ENCODE measurements around the gene TYMS.
A peak's percentile ranks its signal among the peaks of the same experiment; 100 is the strongest.

TYMS gene

DNA sequence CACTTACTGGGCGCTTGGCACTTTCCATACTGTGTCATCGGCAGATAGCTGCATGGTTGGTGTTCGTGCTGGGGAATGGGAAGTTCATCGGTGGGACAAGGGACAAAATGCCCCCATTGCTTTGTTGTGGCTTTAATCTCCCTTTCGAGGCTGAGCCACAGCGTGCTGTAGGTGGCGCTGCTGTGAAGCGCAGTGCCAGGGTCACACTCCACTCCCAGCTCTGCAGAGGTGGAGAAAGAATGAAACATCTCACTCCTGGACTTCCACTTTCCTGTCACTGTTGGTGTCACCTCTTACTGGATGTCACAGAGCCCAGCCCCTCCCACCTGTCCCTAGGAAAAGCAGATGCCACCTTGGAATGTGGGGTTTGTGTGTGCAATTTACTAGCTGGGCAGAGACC, 8.7 kb downstream of the TYMS start:
- DNase-seq (ENCODE audit: low read depth, low spot score), result no peak
- no peak overlapping the region for H3K4me3 ChIP-seq (ENCODE audit: low read depth, low read length)
- in situ Hi-C loops (cut with HindIII; ENCODE audit: low sequenced_read_pairs), result no loop called here
- TF ChIP-seq, protein P1, sequence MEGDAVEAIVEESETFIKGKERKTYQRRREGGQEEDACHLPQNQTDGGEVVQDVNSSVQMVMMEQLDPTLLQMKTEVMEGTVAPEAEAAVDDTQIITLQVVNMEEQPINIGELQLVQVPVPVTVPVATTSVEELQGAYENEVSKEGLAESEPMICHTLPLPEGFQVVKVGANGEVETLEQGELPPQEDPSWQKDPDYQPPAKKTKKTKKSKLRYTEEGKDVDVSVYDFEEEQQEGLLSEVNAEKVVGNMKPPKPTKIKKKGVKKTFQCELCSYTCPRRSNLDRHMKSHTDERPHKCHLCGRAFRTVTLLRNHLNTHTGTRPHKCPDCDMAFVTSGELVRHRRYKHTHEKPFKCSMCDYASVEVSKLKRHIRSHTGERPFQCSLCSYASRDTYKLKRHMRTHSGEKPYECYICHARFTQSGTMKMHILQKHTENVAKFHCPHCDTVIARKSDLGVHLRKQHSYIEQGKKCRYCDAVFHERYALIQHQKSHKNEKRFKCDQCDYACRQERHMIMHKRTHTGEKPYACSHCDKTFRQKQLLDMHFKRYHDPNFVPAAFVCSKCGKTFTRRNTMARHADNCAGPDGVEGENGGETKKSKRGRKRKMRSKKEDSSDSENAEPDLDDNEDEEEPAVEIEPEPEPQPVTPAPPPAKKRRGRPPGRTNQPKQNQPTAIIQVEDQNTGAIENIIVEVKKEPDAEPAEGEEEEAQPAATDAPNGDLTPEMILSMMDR (IDR thresholded peaks at IDR 0.05; ENCODE audit: low read depth, low read length), result peak; percentile 42

DNA sequence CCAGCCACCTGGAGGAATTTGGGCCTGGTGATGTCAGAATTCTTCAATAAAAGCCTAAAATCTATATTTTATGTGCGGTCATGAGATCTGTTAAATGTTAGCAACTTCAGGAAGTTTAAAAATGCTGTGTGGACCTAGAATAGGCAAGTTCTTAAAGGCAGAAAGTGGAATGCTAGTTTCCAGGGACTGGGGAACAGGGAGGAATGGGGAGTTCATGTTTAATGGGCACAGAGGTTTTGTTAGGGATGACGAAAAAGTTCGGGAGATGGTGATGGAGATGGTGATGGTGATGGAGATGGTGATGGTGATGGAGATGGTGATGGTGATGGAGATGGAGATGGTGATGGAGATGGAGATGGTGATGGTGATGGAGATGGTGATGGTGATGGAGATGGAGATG, 9.2 kb downstream of the TYMS start:
- DNase-seq (ENCODE audit: low read depth, low spot score), result no peak
- H3K4me3 ChIP-seq (ENCODE audit: low read depth, low read length), result no peak overlapping the region
- TF ChIP-seq, protein P1 (IDR thresholded peaks at IDR 0.05; ENCODE audit: low read depth, low read length), result no peak
- in situ Hi-C loops (cut with HindIII; ENCODE audit: low sequenced_read_pairs), result no loop called here

DNA sequence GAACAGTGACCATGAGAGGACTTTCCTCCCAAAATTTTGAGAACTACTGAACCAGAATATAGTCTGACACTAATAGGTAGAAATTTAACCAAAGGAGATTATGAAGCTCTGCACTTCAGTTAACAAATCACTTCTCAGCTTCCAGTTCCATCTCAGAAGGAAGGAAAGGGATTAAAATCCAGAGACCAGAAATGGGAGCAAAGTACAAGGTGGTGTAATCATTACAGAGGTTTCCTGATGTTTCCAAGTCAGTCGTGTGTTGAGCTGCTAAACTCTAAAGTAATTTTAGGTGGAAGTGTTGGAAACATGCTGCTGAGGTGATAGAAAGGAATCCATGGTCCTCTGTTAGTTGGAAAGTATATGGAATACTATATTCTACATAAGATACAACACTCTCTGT, 10.8 kb downstream of the TYMS start:
- DNase-seq (ENCODE audit: low read depth, low spot score), result no peak
- in situ Hi-C loops (cut with HindIII; ENCODE audit: low sequenced_read_pairs), result no loop called here
- TF ChIP-seq, protein P1 (IDR thresholded peaks at IDR 0.05; ENCODE audit: low read depth, low read length), result no peak
- no peak overlapping the region for H3K4me3 ChIP-seq (ENCODE audit: low read depth, low read length)

DNA sequence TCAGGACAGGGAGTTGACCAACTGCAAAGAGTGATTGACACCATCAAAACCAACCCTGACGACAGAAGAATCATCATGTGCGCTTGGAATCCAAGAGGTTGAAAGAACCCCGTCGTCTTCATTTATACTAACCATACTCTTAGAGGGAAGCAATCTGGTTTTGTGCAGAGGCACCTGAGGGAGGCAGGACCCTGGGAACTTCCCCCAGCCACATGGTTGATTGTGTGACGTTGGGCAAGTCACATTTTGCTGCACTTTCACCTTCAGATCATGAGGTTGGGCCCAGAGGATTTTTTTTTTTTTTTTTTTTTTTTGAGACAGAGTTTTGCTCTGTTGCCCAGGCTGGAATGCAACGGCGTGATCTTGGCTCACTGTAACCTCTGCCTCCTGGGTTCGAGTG, 11.6 kb downstream of the TYMS start:
- DNase-seq (ENCODE audit: low read depth, low spot score), result no peak
- TF ChIP-seq, protein P1 (IDR thresholded peaks at IDR 0.05; ENCODE audit: low read depth, low read length), result no peak
- no peak overlapping the region for H3K4me3 ChIP-seq (ENCODE audit: low read depth, low read length)
- in situ Hi-C loops (cut with HindIII; ENCODE audit: low sequenced_read_pairs), result no loop called here

DNA sequence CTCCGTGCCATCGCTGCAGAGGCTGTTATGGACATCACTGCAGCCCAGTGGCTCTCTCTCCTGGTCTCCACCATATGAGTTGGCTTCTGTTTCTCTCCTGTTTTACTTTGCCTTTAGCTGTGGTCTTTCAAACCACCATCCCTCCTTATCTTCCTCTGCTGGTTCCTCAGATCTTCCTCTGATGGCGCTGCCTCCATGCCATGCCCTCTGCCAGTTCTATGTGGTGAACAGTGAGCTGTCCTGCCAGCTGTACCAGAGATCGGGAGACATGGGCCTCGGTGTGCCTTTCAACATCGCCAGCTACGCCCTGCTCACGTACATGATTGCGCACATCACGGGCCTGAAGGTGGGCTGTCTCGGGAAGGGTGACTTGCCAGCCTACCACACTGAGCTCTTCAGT, 13.1 kb downstream of the TYMS start:
- H3K4me3 ChIP-seq (ENCODE audit: low read depth, low read length), result no peak overlapping the region
- in situ Hi-C loops (cut with HindIII; ENCODE audit: low sequenced_read_pairs), result no loop called here
- DNase-seq (ENCODE audit: low read depth, low spot score), result no peak
- TF ChIP-seq, protein P1 (IDR thresholded peaks at IDR 0.05; ENCODE audit: low read depth, low read length), result no peak

DNA sequence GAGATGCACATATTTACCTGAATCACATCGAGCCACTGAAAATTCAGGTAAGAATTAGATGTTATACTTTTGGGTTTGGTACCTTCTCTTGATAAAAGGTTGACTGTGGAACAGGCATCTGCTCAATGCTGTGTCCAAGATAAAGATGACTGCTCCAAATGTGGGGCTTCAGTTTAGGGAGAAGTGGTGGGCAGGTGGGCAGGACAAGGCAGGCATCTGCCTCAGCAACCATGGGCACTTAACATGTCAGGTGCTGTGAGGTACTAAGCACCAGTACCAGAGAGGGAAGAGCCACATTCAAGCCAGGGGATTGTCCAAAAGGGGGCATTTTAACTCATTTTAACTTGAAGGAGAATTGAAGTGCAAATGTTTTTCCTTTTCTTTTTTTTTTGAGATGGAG, 14.0 kb downstream of the TYMS start:
- in situ Hi-C loops (cut with HindIII; ENCODE audit: low sequenced_read_pairs), result no loop called here
- DNase-seq (ENCODE audit: low read depth, low spot score), result no peak
- TF ChIP-seq, protein P1 (IDR thresholded peaks at IDR 0.05; ENCODE audit: low read depth, low read length), result no peak
- H3K4me3 ChIP-seq (ENCODE audit: low read depth, low read length), result no peak overlapping the region

DNA sequence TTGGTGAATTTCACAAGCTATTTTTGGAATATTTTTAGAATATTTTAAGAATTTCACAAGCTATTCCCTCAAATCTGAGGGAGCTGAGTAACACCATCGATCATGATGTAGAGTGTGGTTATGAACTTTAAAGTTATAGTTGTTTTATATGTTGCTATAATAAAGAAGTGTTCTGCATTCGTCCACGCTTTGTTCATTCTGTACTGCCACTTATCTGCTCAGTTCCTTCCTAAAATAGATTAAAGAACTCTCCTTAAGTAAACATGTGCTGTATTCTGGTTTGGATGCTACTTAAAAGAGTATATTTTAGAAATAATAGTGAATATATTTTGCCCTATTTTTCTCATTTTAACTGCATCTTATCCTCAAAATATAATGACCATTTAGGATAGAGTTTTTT, 15.9 kb downstream of the TYMS start:
- in situ Hi-C loops (cut with HindIII; ENCODE audit: low sequenced_read_pairs), result no loop called here
- no peak for DNase-seq (ENCODE audit: low read depth, low spot score)
- no peak overlapping the region for H3K4me3 ChIP-seq (ENCODE audit: low read depth, low read length)
- TF ChIP-seq, protein P1 (IDR thresholded peaks at IDR 0.05; ENCODE audit: low read depth, low read length), result no peak

Measured in astrocyte of the spinal cord (primary cell).